ENCODE results near the gene TTBK1.
A peak's percentile ranks its signal among the peaks of the same experiment; 100 is the strongest.

Gene TTBK1

DNA sequence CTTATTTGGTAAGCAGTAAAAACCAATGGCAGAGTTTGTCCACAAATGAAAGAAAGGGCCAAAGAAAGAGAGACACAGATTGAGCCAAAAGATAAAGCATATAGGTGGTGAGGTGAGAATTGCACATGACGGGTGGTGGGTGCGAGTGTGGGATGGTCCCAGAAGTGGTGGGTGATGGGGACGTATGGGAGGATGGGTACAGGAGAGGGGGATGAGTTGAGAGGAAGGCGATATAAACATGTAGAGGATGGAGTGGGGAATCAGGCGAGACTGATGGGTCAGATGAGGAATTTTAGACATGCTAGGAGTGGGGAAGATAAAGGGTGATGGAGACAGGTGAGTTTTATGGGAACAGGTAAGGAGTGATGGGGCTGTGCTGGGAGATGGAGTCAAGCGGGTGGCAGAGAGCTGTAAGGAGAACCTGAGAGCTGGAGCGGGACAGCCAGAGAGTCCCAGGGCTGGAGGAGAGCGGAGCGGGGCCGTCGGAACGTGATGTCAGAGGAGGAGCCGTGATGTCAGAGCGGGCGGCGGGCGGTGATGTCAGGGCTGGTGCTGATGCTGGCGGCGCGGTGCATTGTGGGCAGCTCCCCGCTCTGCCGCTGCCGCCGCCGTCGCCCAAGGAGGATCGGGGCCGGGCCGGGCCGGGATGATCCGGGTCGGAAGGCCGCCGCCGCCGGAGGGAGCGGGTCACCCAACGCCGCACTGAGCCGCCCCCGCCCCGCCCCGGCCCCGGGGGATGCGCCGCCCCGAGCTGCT, at the start of gene TTBK1:
TTBK1 (plus strand) TSS at position 574 of the 756 bp plus-strand sequence. CDS start 3,180 bp downstream, outside the sequence.
- peak; percentile 63 for DNase-seq

DNA sequence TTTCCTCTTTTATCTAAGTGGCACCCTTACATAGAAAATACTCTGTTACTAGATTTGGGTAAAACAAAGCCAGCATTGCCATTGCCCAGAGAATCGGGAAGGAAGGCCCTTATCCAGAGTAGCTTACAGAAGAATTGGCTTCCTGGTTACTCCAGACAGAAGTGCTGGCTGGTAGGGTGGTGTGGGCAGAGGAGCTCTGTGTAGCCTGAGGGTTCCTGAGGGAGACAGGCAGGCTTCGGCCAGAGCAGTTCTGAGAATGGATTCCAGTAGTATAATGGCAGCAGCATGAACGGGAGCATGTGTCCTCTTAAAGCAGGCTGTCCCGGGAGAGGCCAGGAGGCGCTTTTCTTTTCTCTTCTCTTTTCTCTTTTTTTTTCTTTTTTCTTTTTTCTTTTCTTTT, 49.4 kb upstream of the TTBK1 start:
- DNase-seq, result no peak

DNA sequence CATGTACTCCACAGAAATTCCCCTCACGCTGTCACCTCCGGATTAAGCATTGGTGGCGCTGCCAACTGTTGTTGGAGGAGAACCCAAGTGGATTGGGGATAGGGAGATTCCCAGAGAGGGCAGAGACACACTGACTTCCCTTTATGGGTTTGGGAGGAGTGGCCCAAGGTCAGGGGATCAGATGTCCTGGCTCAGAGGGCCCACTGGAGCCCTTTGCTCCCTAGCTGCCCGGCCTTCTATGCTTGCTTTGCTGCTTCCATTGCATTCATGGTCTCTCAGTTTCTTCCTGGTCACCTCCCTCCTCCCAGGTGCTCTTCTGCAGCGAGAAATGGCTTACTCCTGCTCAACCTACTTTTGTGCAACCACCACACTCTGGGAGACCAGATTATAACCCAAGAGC, 46.9 kb upstream of the TTBK1 start:
- DNase-seq, result no peak

DNA sequence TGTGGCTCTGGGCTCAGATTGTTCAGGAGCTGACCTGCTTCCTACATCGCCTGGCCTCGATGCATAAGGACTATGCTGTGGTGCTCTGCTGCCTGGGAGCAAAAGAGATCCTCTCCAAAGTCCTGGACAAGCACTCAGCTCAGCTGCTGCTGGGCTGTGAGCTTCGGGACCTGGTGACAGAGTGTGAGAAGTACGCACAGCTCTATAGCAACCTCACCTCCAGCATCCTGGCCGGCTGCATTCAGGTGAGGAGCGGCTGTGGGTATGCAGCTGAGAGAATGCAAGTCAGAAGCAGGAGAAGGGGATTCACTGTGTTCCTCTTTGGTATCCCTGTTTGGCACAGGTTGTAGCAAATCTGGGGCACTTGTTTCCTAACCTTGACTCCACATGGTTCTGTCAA, 43.4 kb upstream of the TTBK1 start:
- DNase-seq, result no peak

DNA sequence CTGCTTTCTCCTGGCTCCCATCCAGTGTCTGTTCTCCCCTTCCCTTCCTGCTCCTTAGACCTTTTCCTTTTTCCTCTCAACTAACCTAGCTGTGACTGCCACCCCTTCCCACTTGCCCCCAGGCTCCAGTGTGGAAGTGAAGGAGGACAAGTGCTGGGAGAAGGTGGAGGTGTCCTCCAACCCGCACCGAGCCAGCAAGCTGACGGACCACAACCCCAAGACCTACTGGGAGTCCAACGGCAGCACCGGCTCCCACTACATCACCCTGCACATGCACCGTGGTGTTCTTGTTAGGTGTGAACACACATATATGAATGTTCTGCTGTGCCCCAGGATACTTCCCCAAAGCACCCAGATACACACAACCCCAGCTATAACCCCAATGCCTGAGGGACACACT, 42.7 kb upstream of the TTBK1 start:
- DNase-seq, result no peak

DNA sequence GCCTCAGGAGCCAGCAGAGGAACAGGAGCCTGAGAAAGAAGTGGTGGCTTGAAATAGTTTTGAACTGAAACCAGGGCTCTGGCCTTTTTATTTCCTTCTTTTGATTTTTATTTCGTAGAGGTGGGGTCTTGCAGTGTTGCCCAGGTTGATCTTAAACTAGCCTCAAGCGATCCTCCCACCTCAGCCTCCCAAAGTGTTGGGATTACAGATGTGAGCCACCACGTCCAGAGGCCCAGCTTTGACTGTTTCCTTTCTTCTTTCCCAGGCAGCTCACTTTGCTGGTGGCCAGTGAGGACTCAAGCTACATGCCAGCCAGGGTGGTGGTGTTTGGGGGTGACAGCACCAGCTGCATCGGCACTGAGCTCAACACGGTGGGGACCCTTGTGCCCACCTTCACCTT, 40.8 kb upstream of the TTBK1 start:
- no peak for DNase-seq

DNA sequence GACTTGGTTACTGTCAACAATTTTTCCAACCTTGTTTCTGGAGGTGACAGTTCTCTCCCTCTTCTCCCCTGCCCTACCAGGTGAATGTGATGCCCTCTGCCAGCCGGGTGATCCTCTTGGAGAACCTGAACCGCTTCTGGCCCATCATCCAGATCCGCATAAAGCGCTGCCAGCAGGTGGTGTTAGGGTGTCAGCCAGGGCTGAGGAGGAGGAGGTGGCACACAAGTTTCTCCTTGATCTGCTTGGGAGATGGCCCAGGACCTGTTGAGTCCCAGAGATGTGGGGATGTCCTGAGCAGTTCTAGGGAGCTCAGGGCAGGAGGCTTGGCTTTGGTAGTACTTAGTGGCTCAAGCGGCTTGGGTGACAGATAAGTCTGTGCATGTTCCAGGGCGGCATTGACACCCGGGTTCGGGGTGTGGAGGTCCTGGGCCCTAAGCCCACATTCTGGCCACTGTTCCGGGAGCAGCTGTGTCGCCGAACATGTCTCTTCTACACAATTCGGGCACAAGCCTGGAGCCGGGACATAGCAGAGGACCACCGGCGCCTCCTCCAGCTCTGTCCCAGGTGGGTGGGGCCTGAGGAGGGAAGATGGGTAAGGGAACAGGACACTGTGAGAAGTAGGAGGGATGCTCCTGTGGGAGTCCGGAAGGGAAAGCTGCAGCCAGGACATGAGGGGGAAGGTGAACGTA, 40.1 kb upstream of the TTBK1 start:
- DNase-seq, result peak; percentile 19

DNA sequence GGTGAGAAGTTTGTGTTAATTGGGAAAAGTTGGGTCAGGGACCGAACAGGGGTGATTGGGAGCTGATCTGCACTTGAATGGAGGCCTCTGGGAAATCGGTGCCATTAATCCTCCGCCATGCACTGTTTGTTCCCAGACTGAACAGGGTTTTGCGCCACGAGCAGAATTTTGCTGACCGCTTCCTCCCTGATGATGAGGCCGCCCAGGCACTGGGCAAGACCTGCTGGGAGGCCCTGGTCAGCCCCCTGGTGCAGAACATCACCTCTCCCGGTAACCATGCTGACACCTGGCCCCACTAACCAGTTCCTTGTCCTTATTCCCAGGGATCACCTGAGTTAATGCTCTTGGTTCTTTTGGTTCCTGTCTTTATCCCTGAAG, 39.6 kb upstream of the TTBK1 start:
- DNase-seq, result no peak

DNA sequence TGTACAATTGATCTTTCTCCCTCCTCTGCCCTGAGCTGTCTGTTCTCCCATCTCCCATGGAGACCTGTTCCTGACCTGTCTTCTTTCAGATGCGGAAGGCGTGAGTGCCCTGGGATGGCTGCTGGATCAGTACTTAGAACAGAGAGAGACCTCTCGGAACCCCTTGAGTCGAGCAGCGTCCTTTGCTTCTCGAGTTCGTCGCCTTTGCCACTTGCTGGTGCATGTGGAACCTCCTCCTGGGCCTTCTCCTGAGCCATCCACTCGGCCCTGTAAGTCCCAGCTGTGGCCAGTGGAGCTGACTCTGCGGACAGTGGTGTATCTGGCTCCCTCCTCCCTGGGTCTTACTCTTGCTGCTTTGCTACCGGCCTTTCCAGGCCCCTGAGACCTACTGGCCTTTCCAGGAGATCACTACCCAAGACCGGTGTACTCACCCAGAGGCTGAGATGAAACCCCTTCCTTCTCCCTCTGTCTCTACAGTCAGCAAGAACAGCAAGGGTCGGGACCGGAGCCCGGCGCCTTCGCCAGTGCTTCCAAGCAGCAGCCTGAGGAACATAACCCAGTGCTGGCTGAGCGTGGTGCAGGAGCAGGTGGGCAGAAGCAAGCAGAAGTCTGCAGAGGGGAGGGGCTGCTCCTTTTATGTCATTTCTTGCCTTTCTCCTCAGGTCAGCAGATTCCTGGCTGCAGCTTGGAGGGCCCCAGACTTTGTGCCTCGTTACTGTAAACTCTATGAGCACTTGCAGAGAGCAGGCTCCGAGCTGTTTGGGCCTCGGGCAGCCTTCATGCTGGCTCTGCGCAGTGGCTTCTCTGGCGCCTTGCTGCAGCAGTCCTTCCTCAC, 38.8 kb upstream of the TTBK1 start:
- no peak for DNase-seq

DNA sequence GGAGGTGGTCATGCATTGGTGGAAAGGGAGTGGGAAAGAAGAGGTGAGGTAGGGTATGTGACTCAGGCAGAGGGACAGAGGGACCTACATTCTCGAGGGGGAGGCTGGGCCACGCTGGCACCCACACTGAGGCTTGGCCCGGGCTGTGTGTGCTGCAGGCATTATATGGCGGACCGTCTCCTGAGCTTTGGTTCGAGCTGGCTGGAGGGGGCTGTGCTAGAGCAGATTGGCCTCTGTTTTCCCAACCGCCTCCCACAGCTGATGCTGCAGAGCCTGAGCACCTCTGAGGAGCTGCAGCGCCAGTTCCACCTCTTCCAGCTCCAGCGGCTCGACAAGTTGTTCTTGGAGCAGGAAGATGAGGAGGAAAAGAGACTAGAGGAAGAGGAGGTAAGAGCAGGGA, 37.4 kb upstream of the TTBK1 start:
- no peak for DNase-seq

DNA sequence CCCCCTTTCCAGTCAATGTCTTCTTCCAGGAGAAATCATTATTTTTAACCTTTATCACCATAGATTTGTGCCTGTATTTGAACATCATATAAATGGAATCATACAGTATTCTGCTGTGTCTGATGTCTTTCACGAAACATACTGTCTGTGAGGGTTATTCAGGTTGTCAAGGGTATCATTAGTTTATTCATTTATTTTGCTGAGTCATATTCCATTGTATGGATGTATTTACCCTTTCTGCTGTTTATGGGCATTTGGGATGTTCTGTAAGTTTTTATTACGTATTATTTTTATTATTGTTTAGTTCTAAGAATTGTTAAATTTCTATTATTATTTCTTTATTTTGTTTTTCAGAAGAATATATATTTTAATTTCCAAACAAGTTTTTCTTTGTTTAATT, 36.0 kb upstream of the TTBK1 start:
- DNase-seq, result peak; percentile 57

DNA sequence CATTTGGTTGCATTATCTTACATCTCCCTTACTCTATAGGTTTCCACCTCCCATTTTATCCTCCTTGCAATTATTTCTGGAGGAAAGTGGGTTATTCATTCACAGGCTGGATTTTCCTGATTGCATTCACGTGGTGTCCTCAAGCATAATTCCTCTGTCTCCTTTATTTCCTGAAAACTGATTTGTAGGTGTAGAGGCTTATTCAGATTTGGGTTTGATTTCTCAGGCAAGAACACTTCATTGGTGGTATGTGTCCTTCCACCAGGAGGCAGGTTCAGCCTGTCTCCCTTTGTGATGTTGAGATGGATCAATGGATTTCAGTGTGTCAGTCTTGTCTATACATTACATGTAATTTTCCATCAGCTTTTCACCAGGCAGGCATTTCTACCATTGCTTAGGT, 31.3 kb upstream of the TTBK1 start:
- DNase-seq, result no peak

DNA sequence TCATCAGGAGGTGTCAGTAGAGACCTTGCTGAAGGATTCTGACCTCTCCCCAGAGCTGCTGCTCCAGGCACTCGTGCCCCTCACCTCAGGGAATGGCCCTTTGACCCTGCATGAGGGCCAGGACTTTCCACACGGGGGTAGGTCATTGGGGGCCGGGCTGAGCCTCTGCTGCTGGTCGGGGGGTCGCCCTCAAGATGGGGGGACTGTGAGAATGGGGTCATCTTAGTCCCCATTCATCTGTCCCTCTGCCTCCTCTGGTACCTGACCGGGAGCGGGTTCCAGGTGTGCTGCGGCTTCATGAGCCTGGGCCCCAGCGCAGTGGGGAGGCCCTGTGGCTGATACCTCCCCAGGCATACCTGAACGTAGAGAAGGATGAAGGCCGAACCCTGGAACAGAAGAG, 29.9 kb upstream of the TTBK1 start:
- no peak for DNase-seq

DNA sequence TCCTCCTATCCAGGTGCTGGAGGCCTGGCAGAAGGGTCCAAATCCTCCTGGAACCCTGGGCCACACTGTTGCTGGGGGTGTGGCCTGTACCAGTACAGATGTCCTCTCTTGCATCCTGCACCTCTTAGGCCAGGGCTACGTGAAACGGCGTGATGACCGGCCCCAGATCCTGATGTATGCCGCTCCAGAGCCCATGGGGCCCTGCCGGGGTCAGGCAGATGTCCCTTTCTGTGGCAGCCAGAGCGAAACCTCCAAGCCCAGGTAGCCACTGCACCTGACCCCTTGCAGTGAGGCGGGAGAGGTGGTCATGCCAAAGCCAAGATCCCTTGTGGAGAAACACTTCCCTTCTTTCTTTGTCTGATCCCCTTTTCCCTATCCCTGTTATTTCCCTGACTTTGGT, 28.2 kb upstream of the TTBK1 start:
- no peak for DNase-seq

DNA sequence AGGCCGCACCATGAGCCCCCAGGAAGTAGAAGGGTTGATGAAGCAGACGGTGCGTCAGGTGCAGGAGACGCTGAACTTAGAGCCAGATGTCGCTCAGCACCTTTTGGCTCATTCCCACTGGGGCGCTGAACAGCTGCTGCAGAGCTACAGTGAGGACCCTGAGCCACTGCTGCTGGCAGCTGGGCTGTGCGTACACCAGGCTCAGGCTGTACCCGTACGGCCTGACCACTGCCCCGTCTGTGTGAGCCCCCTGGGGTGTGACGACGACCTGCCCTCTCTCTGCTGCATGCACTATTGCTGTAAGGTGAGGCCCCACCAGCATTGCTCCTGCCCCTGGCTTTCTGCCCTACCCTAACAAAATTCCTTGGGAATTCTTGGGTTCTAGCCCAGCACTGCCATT, 27.1 kb upstream of the TTBK1 start:
- no peak for DNase-seq

DNA sequence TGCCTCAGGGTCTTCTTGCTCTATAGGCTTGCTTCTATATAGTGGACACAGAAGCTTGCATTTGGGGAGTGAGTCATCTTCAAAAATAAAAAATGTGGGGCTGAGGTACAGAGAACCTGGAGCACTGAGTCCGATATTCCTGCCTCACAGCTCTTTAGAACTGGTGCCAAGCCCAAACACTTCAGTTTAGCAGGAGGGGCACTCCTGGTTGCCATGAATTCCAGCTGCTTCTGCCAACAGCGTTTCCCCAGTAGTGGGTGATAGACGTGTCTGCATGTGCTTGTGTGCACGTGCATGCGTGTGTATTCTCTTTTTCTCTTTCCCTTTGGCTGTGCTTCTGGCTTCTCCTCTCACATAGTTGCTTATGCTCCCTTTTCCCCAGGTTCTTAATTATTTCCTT, 25.9 kb upstream of the TTBK1 start:
- no peak for DNase-seq

DNA sequence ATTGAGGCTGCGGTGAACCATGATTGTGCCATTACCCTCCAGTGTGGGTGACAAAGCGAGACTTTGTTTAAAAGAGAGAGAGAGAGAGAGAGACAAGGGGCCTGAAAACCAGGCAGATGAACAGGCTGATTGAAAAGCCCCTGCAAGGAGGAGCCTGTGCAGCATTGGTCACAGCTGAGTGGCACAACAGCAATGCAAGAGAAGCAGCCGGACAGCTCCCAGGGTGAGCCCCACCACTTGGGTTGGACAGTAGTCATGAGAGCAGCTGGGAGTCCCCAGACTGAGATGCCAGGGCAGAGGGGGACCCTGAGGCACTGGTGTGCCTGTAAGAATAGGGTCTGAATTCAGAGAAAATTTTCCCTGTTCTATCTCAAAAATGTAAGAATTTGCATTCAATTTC, 24.2 kb upstream of the TTBK1 start:
- DNase-seq, result no peak

DNA sequence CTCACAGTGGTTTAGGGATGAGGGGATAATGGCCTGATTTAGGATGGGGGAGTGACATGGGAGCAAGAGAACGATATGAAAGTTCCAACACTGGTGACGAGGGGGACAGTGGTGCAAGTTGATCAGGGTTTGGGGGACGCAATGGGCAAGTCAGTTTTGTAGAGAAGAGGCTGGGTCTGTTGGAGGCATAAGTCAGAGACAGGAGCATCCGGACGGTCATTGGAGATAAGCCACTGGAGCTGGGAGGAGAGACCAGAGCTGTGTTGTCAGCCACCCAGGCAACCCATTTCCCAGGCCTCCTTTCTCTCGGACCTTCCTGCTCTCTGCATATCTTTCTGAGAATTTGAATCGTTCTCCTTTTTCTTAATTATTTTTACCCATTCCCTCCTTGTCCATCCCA, 23.5 kb upstream of the TTBK1 start:
- DNase-seq, result no peak

DNA sequence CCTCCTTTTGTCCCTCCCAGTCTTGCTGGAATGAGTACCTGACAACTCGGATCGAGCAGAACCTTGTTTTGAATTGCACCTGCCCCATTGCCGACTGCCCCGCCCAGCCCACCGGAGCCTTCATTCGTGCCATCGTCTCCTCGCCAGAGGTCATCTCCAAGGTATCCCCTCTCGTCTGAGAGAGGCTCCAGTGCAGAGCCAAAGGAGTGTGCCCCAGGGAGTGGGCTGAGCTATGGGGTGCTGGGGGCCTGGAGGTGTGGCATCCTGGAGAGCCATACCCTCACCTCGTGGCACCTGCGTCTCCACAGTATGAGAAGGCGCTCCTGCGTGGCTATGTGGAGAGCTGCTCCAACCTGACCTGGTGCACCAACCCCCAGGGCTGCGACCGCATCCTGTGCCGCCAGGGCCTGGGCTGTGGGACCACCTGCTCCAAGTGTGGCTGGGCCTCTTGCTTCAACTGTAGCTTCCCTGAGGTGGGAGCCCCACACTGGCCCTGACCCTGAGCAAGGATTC, 22.8 kb upstream of the TTBK1 start:
- no peak for DNase-seq

DNA sequence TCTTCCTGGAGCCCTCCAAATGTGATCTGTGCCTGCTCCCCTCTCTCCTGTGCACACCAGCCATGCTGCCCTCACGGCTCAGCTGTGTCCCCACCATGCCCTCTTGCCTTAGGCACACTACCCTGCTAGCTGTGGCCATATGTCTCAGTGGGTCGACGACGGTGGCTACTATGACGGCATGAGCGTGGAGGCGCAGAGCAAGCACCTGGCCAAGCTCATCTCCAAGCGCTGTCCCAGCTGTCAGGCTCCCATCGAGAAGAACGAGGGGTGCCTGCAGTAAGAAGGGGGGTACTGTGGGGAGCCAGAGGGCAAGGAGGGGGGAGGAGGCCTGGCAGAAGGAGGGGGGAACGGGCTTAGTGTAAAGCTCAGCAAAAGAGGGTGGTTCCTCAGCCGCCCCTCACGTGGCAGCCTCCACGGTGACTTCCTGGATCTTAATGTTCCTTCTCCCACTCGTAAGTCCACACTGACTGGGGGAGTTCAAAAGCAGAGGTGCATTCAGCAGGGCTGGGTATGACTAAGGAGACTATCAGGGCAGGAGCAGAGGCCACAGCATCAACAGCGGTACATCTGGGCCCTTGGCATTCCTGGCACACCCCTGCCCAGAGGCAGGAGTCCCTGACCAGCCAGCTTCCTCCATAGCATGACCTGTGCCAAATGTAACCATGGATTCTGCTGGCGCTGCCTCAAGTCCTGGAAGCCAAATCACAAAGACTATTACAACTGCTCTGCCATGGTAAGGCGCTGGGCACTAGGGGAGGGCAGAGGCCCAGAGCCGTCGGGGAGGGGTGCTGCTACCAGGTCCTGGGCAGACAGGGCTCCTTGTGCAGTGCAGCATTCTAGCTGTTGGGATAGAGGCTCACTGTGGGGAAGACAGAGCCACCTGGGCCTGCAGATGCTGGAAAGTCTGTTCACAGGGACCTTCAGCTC, 22.0 kb upstream of the TTBK1 start:
- DNase-seq, result no peak

DNA sequence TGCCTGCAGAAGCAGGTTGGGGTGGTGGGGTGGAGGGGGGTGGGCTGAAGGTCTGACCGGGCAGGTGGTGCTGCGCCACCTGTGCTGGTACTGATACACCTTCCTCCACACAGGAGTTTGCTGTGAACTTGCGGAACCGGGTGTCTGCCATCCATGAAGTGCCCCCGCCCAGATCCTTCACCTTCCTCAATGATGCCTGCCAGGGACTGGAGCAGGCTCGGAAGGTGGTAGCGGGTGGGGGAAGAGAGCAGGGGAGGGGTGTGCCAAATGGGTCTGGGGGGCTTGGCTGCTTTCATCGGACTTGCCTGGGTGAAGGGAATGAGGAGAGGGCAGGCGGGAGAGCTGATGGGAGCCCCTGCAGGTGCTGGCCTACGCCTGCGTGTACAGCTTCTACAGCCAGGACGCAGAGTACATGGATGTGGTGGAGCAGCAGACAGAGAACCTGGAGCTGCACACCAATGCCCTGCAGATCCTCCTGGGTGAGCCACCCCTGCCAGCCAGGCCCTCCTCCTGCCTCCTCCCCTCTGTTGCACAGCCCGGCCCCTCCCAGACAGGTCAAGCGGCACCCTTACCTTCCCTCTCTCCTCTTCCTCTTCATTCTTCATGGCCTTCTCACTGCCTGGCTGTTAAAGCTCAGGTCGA, 20.7 kb upstream of the TTBK1 start:
- DNase-seq, result no peak

DNA sequence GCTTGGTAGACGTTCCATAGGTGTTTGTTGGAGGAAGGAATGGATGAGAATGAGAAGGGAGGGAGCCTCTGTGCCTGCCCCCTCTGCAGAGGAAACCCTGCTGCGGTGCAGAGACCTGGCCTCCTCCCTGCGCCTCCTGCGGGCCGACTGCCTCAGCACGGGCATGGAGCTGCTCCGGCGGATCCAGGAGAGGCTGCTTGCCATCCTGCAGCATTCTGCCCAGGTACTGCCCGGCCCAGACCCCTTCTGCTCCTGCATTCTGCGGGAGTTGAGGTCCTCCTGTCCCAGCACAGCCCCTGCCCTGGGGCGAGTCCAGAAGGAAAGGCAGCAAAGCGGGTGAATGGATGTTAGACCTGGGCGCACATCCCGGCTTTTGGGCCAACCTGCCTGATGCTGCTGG, 20.1 kb upstream of the TTBK1 start:
- no peak for DNase-seq
